GM12864 (cell line): Measurements from ENCODE around the gene ADAMTS2.

Experiments
- DNase-seq: peaks from one replicate; pipeline ENCODE4 v3.0.0-alpha.2; 2011; ENCODE audit warnings: low read depth
- H3K4me3 ChIP-seq: 2 replicates; pipeline ENCODE4 v1.5.1; 2011; ENCODE audit warnings: mild to moderate bottlenecking, low read depth, low read length, control low read depth
- TF ChIP-seq, protein P1 (sequence below): IDR thresholded peaks from 2 replicates; pipeline ENCODE4 v1.5.1; 2011; ENCODE audit warnings: low read depth, mild to moderate bottlenecking, moderate library complexity, low read length, control low read depth, inconsistent platforms; ENCODE audit errors: missing control alignments

The ADAMTS2 gene

DNA sequence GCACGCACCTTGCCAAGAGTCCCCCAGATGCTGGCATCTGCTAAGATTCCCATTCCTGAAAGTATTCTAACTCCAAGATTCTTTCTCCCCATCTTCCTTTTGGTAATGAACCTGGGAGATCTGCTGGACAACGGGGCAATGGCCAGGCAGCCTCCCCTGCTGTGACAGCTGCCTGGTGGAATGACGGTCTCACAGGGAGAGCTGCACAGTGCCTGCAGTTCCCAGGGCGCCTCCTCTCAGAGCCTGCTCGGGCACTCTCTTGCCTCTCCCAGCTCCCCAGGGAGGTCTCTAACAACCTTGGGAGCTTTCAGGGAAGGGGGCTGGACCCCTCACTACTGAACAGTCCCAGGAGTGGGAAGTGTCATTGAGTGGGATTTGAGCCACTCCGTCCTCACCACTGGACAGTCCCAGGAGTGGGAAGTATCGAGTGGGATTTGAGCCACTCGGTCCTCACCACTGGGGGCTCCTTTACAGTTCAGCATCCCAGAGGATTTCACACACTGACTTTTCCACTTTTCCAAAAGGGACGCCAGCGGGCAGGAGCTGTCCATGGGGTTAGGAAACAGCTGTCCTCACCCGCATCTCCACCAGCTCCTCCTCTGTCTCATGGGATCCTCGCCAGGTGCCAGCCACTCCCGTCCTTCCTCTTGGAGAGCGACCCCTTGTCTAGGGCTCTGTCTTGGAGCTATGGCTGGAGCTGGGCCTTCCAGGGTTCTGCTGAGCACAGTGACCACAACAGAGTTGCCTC, 65.7 kb downstream of the ADAMTS2 start:
- no peak overlapping the region for H3K4me3 ChIP-seq
- TF ChIP-seq, protein P1, sequence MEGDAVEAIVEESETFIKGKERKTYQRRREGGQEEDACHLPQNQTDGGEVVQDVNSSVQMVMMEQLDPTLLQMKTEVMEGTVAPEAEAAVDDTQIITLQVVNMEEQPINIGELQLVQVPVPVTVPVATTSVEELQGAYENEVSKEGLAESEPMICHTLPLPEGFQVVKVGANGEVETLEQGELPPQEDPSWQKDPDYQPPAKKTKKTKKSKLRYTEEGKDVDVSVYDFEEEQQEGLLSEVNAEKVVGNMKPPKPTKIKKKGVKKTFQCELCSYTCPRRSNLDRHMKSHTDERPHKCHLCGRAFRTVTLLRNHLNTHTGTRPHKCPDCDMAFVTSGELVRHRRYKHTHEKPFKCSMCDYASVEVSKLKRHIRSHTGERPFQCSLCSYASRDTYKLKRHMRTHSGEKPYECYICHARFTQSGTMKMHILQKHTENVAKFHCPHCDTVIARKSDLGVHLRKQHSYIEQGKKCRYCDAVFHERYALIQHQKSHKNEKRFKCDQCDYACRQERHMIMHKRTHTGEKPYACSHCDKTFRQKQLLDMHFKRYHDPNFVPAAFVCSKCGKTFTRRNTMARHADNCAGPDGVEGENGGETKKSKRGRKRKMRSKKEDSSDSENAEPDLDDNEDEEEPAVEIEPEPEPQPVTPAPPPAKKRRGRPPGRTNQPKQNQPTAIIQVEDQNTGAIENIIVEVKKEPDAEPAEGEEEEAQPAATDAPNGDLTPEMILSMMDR = no peak
- no peak for DNase-seq

DNA sequence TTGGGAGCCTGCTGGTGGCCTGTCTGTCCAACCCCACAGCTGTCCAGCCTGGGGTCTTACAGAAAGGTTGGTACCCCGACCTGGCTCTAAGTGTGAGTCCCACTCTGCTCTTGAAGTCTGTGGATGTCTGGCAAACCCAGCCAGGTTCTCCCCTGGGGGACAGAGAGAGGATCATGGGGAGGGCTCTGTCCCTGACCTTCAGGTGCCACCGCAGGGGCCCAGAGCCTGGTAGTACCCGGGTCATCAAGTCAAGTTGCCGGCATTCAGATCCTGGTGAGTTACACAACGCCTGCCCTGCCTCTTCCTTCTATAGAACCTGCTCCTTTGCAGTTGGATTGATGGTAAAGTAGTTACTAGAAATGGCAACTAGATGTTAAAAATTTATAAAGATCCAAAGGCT, 66.7 kb downstream of the ADAMTS2 start:
- H3K4me3 ChIP-seq = no peak overlapping the region
- DNase-seq = no peak
- TF ChIP-seq, protein P1 = no peak

DNA sequence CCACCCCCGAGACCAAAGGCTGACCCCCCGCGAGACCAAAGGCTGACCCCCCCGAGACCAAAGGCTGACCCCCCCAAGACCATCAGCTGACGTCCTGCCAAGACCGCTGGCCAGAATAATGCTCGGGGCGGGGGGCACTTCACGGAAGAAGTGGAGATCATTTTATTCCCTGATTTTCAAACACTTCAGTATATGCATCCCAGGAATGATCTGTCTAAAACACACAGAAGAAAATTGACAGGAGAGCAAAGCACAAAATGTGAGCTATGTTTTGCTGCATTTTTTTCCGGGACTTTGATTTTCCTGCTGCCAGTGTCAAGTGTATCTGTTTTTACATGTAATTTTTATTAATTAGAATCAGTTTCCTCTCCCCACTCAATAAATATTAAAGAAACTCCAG, 67.1 kb downstream of the ADAMTS2 start:
- TF ChIP-seq, protein P1 = no peak
- no peak overlapping the region for H3K4me3 ChIP-seq
- DNase-seq = no peak

DNA sequence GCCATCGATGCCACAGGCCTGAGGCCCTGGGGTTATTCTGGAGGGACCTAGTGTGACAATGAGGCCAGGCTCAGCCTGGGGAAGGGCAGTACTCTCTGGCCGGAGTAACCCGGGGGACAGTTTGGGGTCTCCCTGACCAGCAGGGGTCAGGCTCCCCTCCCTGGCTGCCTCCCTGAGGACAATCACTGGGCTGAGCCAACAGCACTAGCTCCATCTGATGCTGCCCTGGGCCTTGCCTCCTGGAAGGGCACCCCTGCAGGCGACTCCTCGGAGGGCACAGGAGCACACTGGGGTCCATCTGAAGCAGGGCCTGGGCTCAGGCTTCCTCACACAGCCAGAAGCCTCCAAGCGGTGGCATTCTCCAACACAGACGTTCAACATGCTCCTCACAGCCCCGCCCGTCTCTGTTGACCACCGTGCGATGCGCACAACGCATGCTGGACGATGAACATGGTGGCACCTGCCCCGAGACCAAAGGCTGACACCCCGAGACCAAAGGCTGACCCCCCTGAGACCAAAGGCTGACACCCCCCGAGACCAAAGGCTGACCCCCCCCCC, 68.3 kb downstream of the ADAMTS2 start:
- TF ChIP-seq, protein P1 = peak; percentile 3
- no peak for DNase-seq
- no peak overlapping the region for H3K4me3 ChIP-seq

DNA sequence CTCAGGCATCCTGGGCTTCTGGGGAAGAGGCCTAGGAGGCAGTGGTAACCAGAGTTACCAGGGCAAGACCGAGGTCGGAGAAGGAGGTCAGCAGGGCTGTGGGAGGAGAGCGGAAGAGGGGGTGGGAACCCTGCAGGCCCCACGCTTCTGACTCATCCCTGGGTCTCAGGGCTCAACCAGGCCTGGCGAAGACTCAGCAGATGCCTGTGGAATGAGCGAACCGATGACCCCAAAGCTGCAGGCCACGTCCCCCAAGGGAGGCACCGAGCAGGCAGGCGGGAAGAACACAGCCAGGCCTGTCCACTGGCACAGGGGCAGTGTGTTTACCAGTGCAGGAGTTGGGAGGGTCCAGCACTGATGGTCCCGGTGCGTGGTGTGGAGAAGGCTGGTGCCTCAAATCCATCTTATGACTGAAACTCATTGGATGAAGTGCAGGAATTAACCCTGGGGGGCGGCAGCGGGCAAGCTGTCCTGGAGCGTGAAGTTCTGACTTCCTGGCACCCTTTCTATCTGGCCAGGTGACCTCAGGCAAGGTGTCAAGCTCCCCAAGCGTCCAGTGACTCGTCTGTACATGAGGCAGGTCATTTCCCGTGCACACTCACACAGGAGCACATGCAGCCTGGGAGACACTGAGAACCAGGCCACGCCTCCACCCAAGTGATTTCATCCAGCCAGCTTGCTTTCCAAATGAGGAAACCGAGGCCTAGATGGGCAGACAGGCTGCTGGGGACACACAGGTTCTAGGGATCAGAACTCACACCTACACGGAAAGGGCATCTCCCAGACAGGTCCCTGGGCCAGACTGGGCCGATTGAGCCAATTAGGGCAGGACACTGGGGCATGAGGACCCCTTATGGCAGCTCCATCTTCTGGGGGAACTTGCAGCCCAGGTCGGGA, 69.1 kb downstream of the ADAMTS2 start:
- DNase-seq = no peak
- H3K4me3 ChIP-seq = no peak overlapping the region
- TF ChIP-seq, protein P1 = no peak

DNA sequence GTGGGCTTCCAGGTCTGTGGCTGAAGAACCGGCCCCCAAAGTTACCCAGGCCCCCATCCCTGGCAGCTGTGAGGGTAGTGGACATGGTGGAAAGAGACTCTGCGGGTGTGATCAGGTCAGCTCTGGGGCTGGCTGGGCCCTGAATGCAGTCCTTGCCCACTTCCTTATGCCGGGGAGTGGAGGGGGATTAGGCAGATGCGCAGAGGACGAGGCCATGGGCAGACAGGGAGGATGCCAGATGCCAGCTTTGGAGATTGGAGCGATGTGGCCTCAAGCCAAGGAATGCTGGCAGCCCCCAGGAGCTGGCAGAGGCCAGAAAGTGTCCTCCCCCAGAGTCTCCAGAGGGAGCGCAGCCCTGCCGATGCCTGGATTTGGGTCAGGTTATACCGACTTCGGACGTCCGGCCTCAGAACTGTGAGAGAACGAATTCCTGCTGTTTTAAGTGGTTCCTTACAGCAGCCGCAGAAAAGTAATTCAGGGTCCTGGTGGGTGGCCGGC, 69.8 kb downstream of the ADAMTS2 start:
- TF ChIP-seq, protein P1 = no peak
- H3K4me3 ChIP-seq = no peak overlapping the region
- no peak for DNase-seq
